ENCODE data around the gene CD46.

DNA sequence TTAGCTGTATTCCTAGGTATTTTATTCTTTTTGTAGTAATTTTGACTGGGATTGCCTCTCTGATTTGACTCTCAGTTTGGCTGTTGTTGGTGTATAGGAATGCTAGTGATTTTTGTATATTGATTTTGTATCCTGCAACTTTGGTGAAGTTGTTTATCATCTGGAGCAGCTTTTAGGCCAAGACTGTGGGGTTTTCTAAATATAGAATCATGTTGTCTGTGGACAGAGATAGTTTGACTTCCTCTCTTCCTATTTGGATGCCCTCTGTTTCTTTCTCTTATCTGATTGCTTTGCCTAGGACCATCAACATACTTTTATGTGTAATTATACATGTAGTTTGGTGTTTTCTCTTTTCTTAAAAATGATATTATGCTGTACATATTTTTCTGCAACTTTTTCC, 27.2 kb downstream of the CD46 start:
- no peak for TF ChIP-seq CTCF (IDR thresholded peaks at IDR 0.05; ENCODE audit: insufficient read depth, low read length)
- TF ChIP-seq POLR2AphosphoS5 (IDR thresholded peaks at IDR 0.05; ENCODE audit: low read depth): no peak

All from HL-60 (cell line).